Measurements from ENCODE around the gene SEC14L3. TPM values are rescaled to one million over a fixed set of nuclear protein-coding genes. Genes with fewer than 3 reads are reported as not detected.
A peak's percentile ranks its signal among the peaks of the same experiment; 100 is the strongest.

The SEC14L3 gene
- total and polyA plus RNA-seq, 2 of the 13 experiments (the other 11 are each of a cell fraction or from before 2014, with no cell fraction given) = not detected

DNA sequence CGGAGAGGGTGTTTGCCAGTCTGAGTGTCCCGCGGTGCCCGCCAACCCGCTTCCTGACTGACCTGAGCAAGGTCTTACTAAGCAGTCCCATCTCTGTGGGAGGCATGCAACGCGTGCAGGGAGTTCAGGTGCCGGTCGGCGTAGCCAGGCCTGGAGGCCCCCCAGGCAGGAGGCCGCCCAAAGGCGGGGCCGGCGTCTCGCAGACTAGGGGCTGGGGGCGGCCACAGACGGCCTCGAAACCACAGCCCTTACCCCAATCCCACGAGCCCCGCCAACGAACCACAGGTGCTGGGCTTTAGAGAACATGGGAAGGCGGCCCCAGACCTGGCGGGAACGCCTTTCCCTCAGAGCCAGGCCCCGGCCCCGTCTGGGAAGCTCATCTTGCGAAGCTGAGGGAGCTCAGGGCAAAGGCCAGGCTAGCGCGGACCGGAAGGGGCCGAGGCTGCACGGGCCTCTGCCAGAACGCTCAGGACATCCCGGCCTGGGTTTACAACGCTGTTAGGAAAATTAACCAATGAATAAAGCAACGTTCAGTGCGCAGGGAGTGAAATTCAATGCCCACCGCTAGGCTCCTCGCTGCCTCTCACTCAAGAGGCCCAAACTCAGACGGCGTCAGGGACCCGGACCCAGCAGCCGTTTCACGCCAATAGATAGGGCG lies 48.4 kb downstream of the SEC14L3 start (continued):
- TF ChIP-seq, protein P1, sequence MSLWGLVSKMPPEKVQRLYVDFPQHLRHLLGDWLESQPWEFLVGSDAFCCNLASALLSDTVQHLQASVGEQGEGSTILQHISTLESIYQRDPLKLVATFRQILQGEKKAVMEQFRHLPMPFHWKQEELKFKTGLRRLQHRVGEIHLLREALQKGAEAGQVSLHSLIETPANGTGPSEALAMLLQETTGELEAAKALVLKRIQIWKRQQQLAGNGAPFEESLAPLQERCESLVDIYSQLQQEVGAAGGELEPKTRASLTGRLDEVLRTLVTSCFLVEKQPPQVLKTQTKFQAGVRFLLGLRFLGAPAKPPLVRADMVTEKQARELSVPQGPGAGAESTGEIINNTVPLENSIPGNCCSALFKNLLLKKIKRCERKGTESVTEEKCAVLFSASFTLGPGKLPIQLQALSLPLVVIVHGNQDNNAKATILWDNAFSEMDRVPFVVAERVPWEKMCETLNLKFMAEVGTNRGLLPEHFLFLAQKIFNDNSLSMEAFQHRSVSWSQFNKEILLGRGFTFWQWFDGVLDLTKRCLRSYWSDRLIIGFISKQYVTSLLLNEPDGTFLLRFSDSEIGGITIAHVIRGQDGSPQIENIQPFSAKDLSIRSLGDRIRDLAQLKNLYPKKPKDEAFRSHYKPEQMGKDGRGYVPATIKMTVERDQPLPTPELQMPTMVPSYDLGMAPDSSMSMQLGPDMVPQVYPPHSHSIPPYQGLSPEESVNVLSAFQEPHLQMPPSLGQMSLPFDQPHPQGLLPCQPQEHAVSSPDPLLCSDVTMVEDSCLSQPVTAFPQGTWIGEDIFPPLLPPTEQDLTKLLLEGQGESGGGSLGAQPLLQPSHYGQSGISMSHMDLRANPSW (CRISPR knock-in tag; IDR thresholded peaks at IDR 0.05; ENCODE audit: borderline replicate concordance) = no peak
- no peak for TF ChIP-seq NCOR1 (IDR thresholded peaks at IDR 0.05; ENCODE audit: borderline replicate concordance, low read length)
- TF ChIP-seq ZNF235 (CRISPR knock-in tag; IDR thresholded peaks at IDR 0.05; ENCODE audit: borderline replicate concordance) = peak; percentile 72
- 0 out of 2 replicates have a peak, but pooled peaks have one; percentile 40 for TF ChIP-seq IRX3 (CRISPR knock-in tag; IDR thresholded peaks at IDR 0.05; ENCODE audit: borderline replicate concordance, low read depth)
- TF ChIP-seq, protein P2, sequence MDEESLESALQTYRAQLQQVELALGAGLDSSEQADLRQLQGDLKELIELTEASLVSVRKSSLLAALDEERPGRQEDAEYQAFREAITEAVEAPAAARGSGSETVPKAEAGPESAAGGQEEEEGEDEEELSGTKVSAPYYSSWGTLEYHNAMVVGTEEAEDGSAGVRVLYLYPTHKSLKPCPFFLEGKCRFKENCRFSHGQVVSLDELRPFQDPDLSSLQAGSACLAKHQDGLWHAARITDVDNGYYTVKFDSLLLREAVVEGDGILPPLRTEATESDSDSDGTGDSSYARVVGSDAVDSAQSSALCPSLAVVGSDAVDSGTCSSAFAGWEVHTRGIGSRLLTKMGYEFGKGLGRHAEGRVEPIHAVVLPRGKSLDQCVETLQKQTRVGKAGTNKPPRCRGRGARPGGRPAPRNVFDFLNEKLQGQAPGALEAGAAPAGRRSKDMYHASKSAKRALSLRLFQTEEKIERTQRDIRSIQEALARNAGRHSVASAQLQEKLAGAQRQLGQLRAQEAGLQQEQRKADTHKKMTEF (CRISPR knock-in tag; IDR thresholded peaks at IDR 0.05) = no peak
- TF ChIP-seq ZNF143 (CRISPR knock-in tag; IDR thresholded peaks at IDR 0.05) = no peak; the same call in 1 of the 2 replicates
- TF ChIP-seq ELF1 (CRISPR knock-in tag; IDR thresholded peaks at IDR 0.05) = peak; percentile 40
- no peak for TF ChIP-seq SSRP1 (CRISPR knock-in tag; IDR thresholded peaks at IDR 0.05)
- peak; percentile 57; the same call in 1 of the 2 replicates for TF ChIP-seq HNRNPL (IDR thresholded peaks at IDR 0.05; ENCODE audit: low read depth, low read length)
- TF ChIP-seq ASH2L (IDR thresholded peaks at IDR 0.05; ENCODE audit: insufficient read length, low read depth, low read length) = peak; percentile 55
- TF ChIP-seq ELF4 (CRISPR knock-in tag; IDR thresholded peaks at IDR 0.05; ENCODE audit: borderline replicate concordance) = peak; percentile 73; the same call in 1 of the 2 replicates
- TF ChIP-seq ATF1 (CRISPR knock-in tag; IDR thresholded peaks at IDR 0.05) = no peak
- TF ChIP-seq, protein P3, sequence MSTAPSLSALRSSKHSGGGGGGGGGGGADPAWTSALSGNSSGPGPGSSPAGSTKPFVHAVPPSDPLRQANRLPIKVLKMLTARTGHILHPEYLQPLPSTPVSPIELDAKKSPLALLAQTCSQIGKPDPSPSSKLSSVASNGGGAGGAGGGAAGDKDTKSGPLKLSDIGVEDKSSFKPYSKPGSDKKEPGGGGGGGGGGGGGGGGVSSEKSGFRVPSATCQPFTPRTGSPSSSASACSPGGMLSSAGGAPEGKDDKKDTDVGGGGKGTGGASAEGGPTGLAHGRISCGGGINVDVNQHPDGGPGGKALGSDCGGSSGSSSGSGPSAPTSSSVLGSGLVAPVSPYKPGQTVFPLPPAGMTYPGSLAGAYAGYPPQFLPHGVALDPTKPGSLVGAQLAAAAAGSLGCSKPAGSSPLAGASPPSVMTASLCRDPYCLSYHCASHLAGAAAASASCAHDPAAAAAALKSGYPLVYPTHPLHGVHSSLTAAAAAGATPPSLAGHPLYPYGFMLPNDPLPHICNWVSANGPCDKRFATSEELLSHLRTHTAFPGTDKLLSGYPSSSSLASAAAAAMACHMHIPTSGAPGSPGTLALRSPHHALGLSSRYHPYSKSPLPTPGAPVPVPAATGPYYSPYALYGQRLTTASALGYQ (CRISPR knock-in tag; IDR thresholded peaks at IDR 0.05) = 0 out of 2 replicates have a peak, but pooled peaks have one; percentile 62
- TF ChIP-seq, protein P4, sequence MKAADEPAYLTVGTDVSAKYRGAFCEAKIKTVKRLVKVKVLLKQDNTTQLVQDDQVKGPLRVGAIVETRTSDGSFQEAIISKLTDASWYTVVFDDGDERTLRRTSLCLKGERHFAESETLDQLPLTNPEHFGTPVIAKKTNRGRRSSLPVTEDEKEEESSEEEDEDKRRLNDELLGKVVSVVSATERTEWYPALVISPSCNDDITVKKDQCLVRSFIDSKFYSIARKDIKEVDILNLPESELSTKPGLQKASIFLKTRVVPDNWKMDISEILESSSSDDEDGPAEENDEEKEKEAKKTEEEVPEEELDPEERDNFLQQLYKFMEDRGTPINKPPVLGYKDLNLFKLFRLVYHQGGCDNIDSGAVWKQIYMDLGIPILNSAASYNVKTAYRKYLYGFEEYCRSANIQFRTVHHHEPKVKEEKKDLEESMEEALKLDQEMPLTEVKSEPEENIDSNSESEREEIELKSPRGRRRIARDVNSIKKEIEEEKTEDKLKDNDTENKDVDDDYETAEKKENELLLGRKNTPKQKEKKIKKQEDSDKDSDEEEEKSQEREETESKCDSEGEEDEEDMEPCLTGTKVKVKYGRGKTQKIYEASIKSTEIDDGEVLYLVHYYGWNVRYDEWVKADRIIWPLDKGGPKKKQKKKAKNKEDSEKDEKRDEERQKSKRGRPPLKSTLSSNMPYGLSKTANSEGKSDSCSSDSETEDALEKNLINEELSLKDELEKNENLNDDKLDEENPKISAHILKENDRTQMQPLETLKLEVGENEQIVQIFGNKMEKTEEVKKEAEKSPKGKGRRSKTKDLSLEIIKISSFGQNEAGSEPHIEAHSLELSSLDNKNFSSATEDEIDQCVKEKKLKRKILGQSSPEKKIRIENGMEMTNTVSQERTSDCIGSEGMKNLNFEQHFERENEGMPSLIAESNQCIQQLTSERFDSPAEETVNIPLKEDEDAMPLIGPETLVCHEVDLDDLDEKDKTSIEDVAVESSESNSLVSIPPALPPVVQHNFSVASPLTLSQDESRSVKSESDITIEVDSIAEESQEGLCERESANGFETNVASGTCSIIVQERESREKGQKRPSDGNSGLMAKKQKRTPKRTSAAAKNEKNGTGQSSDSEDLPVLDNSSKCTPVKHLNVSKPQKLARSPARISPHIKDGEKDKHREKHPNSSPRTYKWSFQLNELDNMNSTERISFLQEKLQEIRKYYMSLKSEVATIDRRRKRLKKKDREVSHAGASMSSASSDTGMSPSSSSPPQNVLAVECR (CRISPR knock-in tag; IDR thresholded peaks at IDR 0.05; ENCODE audit: borderline replicate concordance) = peak; percentile 68
- TF ChIP-seq MTF2 (CRISPR knock-in tag; IDR thresholded peaks at IDR 0.05; ENCODE audit: borderline replicate concordance) = 0 out of 2 replicates have a peak, but pooled peaks have one; percentile 80
- TF ChIP-seq, protein P5, sequence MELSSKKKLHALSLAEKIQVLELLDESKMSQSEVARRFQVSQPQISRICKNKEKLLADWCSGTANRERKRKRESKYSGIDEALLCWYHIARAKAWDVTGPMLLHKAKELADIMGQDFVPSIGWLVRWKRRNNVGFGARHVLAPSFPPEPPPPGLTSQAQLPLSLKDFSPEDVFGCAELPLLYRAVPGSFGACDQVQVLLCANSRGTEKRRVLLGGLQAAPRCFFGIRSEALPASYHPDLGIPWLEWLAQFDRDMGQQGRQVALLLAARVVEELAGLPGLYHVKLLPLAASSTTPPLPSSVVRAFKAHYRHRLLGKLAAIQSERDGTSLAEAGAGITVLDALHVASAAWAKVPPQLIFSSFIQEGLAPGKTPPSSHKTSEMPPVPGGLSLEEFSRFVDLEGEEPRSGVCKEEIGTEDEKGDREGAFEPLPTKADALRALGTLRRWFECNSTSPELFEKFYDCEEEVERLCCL (CRISPR knock-in tag; IDR thresholded peaks at IDR 0.05; ENCODE audit: borderline replicate concordance) = peak; percentile 94
- TF ChIP-seq ZNF550 (CRISPR knock-in tag; IDR thresholded peaks at IDR 0.05; ENCODE audit: borderline replicate concordance) = no peak

All from HepG2 (cell line).